Neuron (in vitro differentiated cells): ENCODE data around the gene FLYWCH2.

Source experiments
- H2AFZ ChIP-seq: one replicate; pipeline ENCODE4 v1.6.1; 2013; ENCODE audit warnings: low read depth, mild to moderate bottlenecking, inconsistent platforms, low read length, moderate library complexity
- H3K27me3 ChIP-seq: one replicate; pipeline ENCODE4 v1.6.1; 2013; ENCODE audit warnings: low read length; ENCODE audit not compliant: insufficient read depth
- H3K36me3 ChIP-seq: one replicate; pipeline ENCODE4 v1.6.1; 2013; ENCODE audit warnings: low read length; ENCODE audit not compliant: insufficient read depth
- H3K4me1 ChIP-seq: one replicate; pipeline ENCODE4 v1.6.1; 2013; ENCODE audit warnings: low read length; ENCODE audit not compliant: insufficient read depth
- H3K4me3 ChIP-seq: 2 replicates; pipeline ENCODE4 v1.5.1; 2013; ENCODE audit warnings: mild to moderate bottlenecking, low read length, moderate library complexity
- H3K9me3 ChIP-seq: one replicate; pipeline ENCODE4 v1.6.1; 2013; ENCODE audit warnings: low read length

FLYWCH2 gene

GRCh38 chr16:2858245-2859025, 24.6 kb upstream of the FLYWCH2 start:
- H3K4me3 ChIP-seq, result no peak overlapping the region
- no peaks in the 10 kb centered on the region for H3K4me1 ChIP-seq
- peaks cover 2% of the 10 kb centered on the region for H3K9me3 ChIP-seq
- H3K36me3 ChIP-seq, result no peaks in the 10 kb centered on the region
- H3K27me3 ChIP-seq, result peaks cover 39% of the 10 kb centered on the region
- no peak overlapping the region for H2AFZ ChIP-seq

DNA sequence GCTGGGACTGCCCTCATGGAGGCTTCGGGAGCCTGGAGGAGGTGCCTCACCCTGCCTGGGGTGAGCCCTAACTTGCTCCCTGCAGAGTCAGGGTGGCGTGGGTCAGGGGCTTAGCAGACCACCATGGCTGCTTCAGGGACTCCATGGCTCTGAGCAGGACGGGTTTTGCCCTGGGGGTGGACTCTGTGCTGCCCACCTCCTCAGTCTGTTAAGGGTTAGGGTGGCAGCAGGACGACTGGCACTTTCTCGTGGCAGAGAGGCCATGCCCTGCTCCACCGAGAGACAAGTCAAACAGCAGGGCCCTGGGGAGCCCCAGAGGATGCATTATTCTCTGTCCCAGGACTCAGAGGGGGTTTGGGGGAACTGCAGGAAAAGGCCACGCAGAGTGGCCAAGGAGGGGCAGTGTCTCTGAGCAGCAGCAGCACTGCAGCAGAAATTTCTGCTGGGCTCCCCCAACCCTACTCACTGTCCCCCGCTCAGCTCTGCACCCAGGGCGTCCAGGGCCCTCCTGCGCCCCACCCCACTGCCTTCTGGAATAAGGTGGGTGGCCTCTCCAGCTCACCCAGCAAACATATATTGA, 23.2 kb upstream of the FLYWCH2 start:
- Histone ChIP-seq H3K36me3 (no peaks in the 10 kb centered on the region), H3K4me3 (no peak overlapping the region), H3K4me1 (no peaks in the 10 kb centered on the region), H3K27me3 (peaks cover 39% of the 10 kb centered on the region), H2AFZ (no peak overlapping the region), H3K9me3 (no peaks in the 10 kb centered on the region)

GRCh38 chr16:2860826-2861567, 22.0 kb upstream of the FLYWCH2 start:
- no peaks in the 10 kb centered on the region for H3K4me1 ChIP-seq
- H2AFZ ChIP-seq, result no peak overlapping the region
- H3K27me3 ChIP-seq, result peaks cover 39% of the 10 kb centered on the region
- H3K9me3 ChIP-seq, result no peaks in the 10 kb centered on the region
- H3K4me3 ChIP-seq, result no peak overlapping the region
- no peaks in the 10 kb centered on the region for H3K36me3 ChIP-seq

- Histone ChIP-seq H3K36me3 (no peaks in the 10 kb centered on the region), H3K4me1 (peaks cover 3% of the 10 kb centered on the region), H3K4me3 (no peak overlapping the region), H3K27me3 (peaks cover 2% of the 10 kb centered on the region), H3K9me3 (no peaks in the 10 kb centered on the region), H2AFZ (no peak overlapping the region)
These were observed 17.4 kb upstream of the FLYWCH2 start for GRCh38 chr16:2865651-2866050.

DNA sequence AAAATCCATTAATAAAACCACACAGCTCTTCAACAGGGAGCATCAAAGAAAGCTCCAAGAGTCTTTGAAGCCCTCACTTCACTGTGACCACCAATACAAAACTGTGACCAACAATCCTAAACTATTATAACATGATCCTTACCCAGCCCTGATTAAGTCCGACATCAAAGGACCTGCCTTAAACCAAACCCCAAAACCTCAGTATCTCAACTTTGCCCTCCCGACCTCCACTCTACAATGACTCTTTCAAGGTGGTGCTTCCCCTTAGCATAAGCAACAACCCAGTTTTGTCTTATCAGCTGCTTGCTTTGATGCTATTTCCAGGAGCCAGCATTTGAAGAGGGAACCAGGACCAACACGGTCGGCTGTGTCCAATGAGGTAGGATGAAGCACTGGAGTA, 16.6 kb upstream of the FLYWCH2 start:
- Histone ChIP-seq H3K4me1 (peaks cover 3% of the 10 kb centered on the region), H2AFZ (no peak overlapping the region), H3K9me3 (no peaks in the 10 kb centered on the region), H3K36me3 (no peaks in the 10 kb centered on the region), H3K27me3 (peaks cover 3% of the 10 kb centered on the region), H3K4me3 (no peak overlapping the region)

DNA sequence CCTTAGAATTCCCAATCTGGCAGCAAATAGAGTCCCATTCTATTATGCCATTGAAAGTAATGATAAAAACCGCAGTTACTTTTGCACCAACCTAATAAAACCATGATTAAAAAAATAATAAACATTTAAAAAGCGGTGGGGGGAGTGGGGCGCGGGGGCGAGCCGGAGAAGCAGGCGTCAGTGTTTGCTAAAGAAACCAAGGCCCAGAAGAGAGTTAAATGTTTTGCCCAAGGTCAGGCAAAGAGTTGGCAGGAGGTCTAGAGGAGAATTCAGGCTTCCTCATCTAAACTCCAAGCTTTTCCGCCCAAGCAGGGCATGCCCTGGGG, 15.4 kb upstream of the FLYWCH2 start:
- H3K27me3 ChIP-seq, result peaks cover 6% of the 10 kb centered on the region
- H3K4me1 ChIP-seq, result peaks cover 3% of the 10 kb centered on the region
- no peaks in the 10 kb centered on the region for H3K9me3 ChIP-seq
- peak overlapping the region; percentile 46 for H2AFZ ChIP-seq
- H3K4me3 ChIP-seq, result peak overlapping the region; percentile 54
- no peaks in the 10 kb centered on the region for H3K36me3 ChIP-seq

- Histone ChIP-seq H3K27me3 (peaks cover 6% of the 10 kb centered on the region), H3K4me1 (peaks cover 3% of the 10 kb centered on the region), H3K9me3 (no peaks in the 10 kb centered on the region), H2AFZ (peak overlapping the region; percentile 46), H3K36me3 (no peaks in the 10 kb centered on the region), H3K4me3 (peak overlapping the region; percentile 54)
These were observed 14.8 kb upstream of the FLYWCH2 start for GRCh38 chr16:2867987-2868789.

- Histone ChIP-seq H3K36me3 (no peaks in the 10 kb centered on the region), H3K9me3 (no peaks in the 10 kb centered on the region), H3K27me3 (peaks cover 6% of the 10 kb centered on the region), H3K4me1 (peaks cover 3% of the 10 kb centered on the region), H3K4me3 (no peak overlapping the region), H2AFZ (no peak overlapping the region)
These were observed 11.1 kb upstream of the FLYWCH2 start for GRCh38 chr16:2871926-2872325.

GRCh38 chr16:2874032-2874911, 8.7 kb upstream of the FLYWCH2 start:
- Histone ChIP-seq H3K4me3 (no peak overlapping the region), H3K4me1 (no peaks in the 10 kb centered on the region), H2AFZ (no peak overlapping the region), H3K36me3 (no peaks in the 10 kb centered on the region), H3K9me3 (no peaks in the 10 kb centered on the region), H3K27me3 (peaks cover 6% of the 10 kb centered on the region)

GRCh38 chr16:2874912-2875362, 8.1 kb upstream of the FLYWCH2 start:
- H2AFZ ChIP-seq, result no peak overlapping the region
- H3K36me3 ChIP-seq, result no peaks in the 10 kb centered on the region
- H3K4me3 ChIP-seq, result no peak overlapping the region
- H3K4me1 ChIP-seq, result no peaks in the 10 kb centered on the region
- no peaks in the 10 kb centered on the region for H3K9me3 ChIP-seq
- H3K27me3 ChIP-seq, result peaks cover 6% of the 10 kb centered on the region

- H3K4me3 ChIP-seq, result no peak overlapping the region
- H2AFZ ChIP-seq, result no peak overlapping the region
- H3K9me3 ChIP-seq, result no peaks in the 10 kb centered on the region
- H3K4me1 ChIP-seq, result peaks cover 6% of the 10 kb centered on the region
- no peaks in the 10 kb centered on the region for H3K36me3 ChIP-seq
- H3K27me3 ChIP-seq, result no peaks in the 10 kb centered on the region
These were observed 3.0 kb upstream of the FLYWCH2 start for GRCh38 chr16:2879854-2880508.
